C4-2B (cell line): ENCODE results near the gene FGF23.

Source experiments
- ZFX ChIP-seq: fragments of 450-650 bp; IDR thresholded peaks from 2 replicates; pipeline ENCODE4 v1.6.1; 2017
- TF ChIP-seq, protein P1 (sequence below): fragments of 450-650 bp; conservative IDR thresholded peaks from 2 replicates; pipeline ENCODE4 v1.5.1; 2017; ENCODE audit warnings: mild to moderate bottlenecking

DNA sequence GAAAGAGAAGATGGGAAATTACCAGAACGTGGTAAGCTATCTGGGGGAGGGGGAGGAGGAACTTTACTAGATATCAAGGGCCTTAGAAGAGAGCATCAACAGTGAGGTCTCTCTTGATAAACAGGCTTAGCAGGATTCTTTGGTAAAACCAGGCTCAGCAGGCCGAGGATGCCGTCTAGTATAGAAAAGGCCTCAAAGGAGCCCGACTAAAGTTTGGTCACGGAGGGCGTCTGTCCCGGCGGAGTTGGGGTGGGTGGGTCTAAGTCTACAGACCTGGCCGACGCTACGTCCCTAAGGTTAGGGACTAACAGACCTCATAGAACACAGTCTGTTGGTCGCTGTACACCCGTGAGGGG lies 59.0 kb downstream of the FGF23 start:
- TF ChIP-seq, protein P1, sequence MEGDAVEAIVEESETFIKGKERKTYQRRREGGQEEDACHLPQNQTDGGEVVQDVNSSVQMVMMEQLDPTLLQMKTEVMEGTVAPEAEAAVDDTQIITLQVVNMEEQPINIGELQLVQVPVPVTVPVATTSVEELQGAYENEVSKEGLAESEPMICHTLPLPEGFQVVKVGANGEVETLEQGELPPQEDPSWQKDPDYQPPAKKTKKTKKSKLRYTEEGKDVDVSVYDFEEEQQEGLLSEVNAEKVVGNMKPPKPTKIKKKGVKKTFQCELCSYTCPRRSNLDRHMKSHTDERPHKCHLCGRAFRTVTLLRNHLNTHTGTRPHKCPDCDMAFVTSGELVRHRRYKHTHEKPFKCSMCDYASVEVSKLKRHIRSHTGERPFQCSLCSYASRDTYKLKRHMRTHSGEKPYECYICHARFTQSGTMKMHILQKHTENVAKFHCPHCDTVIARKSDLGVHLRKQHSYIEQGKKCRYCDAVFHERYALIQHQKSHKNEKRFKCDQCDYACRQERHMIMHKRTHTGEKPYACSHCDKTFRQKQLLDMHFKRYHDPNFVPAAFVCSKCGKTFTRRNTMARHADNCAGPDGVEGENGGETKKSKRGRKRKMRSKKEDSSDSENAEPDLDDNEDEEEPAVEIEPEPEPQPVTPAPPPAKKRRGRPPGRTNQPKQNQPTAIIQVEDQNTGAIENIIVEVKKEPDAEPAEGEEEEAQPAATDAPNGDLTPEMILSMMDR, result no peak
- 0 out of 2 replicates have a peak, but pooled peaks have one; percentile 72 for TF ChIP-seq ZFX
